HG02938 (cell line): ENCODE data around the gene CNRIP1.
A peak's percentile ranks its signal among the peaks of the same experiment; 100 is the strongest.
"Not testable (repeated sequence)": the region's sequence is repeated elsewhere in the genome, so short reads cannot be mapped to it uniquely, and the experiment has no call there.

Source experiments
- ATAC-seq: cut with Tn5 transposase; IDR thresholded peaks from one replicate; pipeline ENCODE4 v1.9.1; 2021; ENCODE audit warnings: mild to moderate bottlenecking, moderate library complexity; ENCODE audit not compliant: unreplicated experiment

CNRIP1 gene

DNA sequence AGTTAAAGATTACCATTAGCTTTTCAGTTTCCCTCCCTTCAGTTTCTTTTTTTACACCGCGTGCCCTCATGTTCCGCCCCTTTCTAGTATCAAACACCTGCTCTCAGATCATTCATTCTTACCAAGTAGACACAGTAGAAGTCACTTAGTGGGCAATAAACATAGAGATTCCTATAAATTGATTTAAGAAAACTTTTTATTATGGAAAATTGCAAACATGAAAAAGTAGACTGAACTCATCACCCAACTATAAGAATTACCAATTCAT, 21.2 kb upstream of the CNRIP1 start:
- no peak for ATAC-seq

DNA sequence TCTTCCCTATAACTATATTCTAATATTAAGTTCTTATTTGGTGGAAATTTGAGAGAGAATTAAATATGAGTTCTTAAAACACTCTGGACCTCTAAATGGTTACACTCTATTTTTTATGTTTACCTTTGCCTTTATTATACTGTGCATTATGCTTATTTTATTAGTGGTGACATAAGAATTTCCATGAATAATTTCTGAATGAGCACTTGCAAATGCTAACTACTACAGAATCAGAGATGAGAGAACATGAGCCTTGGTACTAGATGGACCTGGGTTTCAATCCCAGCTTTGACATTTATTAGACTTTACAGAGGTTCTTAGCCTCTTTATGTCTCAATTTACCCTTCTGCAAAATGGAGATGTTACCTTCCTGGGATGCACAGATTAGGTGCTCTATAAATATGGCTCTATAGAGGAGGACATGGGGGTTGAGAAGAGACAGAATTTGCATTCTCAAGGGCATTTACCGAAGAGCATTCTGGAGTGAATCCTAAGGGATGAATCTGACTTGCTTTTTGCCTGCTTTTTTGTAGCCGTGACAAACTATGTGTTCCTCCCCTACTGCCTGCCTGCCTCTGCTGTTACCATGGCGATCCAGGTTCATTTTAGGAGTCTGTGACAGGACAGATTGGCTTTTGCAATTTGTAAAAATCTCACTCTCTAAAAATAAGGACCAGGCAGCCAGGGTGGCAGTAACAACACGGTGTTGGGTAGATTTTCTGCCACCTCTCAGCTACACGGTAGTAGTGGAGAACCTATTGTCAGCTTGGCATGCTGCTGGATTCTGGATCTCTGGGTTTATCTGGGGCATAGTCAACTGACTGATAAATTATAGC, 20.7 kb upstream of the CNRIP1 start:
- no peak for ATAC-seq

DNA sequence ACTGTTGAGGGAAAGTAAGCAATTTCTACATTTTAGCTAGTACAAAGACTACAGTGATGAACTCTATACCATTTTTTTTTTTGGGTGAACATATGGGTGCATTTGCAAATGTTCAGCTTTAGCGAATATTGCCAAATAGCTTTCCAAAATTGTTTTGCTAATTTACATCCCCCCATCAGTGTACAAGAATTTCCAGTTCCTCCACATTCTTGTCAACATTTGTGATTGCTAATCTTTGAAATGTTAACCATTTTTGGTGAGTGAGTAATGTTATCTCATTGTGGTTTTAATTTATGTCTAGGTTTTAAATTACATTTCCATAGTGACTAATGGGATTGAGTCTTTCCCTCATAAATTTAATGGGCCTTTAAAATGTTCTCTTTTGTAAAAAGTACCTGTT, 16.4 kb upstream of the CNRIP1 start:
- ATAC-seq = no peak

DNA sequence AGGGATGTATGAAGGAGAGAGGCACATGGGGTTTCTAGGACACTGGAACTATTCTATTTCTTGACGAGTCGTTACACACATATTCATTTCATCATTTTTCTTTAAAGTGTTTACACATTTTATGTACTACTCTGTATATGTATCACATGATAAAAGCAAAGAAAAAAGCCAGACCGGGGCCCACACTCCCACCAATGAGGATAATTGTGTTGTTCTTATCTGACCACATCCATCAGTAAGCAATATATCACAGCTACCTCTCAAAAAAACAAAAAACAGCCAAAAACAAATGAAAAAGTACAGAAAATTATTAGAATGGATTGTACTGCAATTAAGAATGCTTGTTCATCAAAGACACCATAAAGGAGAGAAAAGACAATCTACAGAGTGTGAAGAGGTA, 14.2 kb upstream of the CNRIP1 start:
- ATAC-seq = no peak

DNA sequence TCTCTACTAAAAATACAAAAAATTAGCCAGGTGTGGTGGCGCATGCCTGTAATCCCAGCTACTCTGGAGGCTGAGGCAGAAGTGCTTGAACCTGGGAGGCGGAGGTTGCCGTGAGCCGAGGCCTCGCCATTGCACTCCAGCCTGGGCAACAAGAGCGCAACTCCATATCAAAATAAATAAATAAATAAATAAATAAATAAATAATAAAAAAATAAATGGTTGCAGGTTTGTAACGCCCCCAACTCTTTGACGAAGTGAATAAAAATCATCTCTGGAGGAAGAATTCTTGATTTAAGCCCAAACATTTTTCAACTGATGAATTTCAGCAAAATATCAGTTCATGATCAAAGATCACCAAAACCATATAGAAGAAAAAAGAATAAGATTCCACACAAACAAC, 13.3 kb upstream of the CNRIP1 start:
- ATAC-seq = no peak

DNA sequence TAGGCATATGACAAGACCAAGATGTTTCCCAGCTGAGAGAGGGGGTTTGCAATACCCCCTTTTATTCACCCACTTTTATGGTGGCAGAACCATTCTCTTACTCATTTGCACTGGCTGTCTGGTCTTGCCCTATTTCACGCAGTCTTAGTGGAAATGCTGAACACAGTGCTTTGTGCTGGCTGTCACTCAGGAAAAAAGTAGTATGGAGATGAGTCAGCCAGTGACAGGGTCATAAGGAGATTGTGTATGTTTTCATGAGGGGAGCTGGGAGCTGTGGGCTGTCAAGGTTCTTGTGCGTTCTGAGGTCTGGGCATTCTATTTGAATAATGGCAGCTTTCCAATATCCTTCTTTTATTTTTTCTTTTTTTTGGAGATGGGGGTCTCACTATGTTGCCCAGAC, 10.9 kb upstream of the CNRIP1 start:
- ATAC-seq = no peak

DNA sequence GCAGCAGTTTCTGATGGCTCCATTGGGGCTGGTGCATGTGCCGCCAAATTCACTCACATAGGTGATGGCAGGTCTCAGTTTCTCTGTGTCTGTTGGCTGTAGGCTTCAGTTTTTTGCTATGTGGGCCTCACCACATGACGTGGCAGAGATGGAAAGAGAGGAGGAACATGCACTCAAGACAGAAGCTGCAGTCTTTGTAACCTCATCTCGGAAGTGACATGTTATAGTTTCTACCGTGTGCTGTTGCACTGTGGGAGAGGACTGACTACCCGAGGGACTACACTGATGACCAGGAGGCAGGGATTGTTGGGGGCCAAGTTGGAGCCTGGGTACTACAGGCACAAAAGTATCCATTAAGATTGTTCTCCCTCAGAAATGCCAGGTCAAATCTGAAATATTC, 9.2 kb upstream of the CNRIP1 start:
- no peak for ATAC-seq

DNA sequence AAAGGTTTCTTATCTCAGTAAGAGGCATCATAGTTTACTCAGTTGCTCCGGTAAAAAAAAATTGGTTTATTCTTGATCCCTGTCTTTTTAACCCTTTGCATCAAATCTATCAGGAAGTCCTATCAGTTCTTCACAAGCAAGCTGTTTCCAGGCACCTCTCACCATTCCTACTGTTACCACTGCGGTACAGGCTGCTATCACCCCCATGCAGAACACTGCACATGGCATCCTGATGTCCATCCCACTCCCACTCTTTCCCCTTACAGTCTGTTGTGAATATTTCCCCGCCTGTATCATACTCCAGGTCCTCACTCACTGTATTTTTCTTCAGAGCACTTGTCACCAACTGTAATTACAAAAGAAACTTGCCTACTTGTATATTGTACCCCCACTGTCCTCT, 5.3 kb upstream of the CNRIP1 start:
- no peak for ATAC-seq

DNA sequence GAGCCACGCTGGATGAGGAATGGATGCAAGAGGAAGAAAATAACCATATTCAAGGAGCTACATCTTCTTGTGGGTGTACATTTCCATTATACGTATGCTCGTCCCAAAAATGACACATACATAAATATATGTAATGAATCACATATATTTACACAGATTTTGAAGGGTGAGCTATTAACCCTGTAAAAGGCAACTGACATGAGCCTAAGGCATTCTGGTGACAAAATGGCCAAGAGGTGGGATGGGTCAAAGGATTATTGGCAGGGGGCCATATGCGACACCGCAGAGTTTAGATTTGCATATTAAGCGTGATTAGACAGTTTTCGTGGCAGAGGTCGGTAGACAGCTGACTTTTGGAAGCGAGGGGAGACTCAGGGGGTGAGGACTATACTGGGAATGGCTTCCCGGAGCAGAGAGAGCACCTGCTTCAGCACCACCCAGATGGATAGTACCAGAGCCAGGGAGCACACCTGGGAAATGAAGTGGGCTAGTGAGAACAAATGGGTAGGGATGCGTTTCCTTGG, 431 bp upstream of the CNRIP1 start:
- no peak for ATAC-seq

DNA sequence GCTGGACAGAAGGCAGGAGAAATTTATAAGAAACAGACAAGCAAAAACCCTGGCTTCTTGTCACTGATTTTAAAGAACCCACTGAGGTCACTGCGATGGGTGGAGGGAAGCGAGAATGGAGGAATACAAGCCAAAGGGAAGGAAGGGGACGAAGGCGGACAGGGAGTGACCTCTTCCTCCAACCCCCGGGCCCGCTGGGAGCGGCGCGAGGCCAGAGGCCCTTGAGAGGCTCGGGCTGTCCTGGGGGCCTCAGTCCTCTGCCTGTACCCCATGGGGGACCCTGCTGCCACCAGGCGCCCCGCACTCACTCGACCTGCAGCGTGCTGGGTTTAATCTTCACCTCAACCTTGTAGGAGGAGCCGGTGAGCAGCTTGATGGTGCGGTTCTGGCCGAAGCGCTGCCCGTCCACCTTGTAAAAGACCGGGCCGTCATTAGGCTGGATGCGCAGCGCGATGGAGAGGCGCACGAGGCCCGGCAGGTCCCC, 793 bp downstream of the CNRIP1 start:
- no peak for ATAC-seq

DNA sequence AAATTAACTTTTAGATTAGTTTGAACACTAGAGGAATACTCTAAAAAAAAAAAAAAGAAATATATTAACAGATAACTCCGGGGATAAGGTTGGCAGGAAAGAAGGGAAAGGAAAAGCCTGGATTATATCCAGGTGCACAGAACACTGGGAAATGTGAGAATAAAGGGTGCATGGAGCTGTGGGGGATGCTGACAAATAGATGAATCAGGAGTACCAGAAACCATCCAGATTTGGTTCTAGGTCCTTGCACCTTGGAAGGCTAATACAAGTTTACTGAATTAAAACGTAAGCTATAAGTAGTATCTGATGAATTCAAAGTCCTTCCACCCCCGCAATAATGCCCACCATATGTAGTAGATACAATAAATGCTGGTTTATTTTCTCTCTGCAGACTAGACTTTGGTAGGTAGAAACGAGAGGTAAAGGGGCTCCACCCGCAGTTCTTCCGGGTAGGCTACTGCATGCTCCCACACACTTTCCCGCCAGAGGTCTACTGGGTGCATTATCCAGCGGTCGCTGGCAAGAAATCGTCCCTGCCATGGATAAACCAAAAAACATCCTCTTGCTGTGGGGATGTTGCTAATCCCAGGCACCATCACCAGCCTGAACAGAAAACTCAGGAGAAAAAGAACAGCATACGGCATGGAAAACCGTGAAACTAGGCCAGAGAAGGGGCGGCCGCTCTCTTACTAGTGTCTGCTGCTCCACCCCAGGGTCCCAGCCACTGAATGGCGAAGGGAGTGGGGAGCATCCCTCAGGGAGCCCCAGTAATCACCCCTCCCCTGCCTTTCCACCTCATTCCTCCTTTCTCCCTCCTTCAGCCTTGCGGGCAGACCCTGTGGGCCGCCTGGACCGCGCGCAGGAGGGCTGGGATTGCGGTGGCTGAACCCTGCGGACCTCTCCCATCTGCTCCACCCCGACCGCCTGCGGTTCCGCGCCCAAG, 1.5 kb downstream of the CNRIP1 start:
- ATAC-seq = no peak

DNA sequence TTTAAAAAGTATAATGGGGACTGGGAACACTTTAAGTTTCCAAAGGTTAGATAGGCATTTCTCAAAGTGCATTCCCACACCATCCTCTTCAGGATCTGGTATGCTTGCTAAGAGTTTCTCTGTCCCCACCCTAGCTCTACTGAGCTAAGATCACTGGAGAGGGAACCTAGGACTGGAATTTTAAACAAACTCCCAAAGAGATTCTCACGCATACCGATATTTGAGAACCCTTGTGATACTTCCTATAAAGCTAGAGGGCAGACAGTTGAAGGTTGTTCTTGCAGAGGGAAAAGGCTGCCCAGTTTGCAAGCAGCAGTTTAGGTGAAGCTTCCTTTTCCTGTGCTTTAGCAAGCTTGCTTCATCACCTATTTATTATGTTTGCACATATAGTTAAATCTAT, 3.6 kb downstream of the CNRIP1 start:
- no peak for ATAC-seq

DNA sequence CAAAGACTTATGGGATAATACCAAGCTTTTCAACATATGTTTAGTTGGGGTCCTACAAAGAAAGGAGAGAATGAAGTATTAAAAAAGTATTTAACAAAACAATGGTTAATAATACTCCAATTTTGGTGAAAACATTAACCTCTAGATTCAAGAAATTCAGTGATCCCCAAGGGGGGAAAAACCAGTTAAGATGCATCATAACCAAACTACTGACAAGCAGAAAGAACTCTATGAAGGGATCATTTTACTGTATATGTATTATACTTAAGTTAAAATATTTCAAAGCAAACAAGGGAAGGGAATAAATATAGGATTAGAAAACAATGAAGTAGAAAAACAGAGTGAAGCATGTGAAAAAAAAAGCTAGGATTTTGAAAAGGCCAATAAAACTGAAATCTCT, 8.7 kb downstream of the CNRIP1 start:
- no peak for ATAC-seq

DNA sequence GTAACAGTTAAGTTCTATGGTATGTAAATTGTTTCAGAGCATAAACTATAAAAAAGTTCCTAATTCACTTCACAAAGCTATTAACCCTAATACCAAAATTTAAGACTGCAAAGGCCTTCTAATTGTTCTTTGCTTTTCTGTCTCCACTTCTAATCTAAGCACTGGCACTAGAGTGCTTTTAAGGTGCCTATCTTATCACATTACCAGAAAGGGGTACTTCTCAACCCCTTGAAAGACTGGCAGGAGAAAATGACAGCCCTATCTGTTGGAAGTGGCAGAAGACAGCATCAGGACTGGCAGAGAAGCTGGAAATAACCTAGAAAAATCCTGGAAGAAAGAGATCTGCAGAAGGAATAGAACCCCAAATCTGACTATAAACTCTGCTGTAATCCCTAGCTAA, 10.3 kb downstream of the CNRIP1 start:
- no peak for ATAC-seq

DNA sequence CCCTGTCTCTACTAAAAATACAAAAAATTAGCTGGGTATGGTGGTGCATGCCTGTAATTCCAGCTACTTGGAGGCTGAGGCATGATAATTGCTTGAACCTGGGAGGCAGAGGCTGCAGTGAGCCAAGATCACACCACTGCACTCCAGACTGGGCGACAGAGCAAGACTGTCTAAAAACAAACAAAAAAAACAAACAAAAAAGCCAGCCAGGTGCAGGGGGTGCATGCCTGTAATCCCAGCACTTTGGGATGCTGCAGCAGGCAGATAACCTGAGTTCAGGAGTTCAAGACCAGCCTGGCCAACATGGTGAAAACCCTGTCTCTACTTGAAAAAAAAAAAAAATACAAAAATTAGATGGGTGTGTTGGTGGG, 15.9 kb downstream of the CNRIP1 start:
- ATAC-seq = not testable (repeated sequence)

DNA sequence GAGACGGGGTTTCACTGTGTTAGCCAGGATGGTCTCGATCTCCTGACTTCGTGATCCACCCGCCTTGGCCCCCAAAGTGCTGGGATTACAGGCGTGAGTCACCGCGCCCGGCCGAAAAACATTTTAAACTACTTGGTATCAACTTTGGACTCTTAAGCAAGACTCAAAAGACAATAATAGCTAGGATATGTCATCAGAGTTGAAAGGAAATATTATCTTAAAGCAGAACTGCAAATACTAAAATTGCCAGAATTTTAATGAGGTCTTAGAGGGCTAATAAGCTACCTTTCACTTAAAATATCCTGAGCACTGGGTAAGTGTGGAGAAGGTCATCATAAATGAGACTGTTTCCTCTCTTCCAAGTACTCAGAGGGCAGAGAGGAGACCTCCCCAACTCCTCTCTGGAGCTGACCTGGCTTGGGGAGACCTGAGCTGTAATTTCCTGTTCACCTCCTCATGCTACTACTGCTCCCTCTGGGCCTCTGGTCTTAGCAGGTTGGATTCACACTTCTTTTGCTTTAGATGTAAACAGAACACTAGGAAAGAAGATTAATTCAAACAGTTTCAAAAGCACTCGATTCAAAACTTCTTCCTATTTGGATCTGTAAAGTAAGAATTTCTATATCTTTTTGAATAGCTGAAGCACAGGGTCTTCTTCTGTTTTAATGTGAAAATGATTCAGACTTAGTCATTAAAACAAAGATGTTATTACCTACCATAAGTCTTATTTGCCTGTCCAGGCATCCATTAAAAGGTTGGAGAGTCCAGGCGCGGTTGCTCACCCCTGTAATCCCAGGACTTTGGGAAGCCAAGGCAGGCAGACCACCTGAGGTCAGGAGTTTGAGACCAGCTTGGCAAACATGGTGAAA, 16.5 kb downstream of the CNRIP1 start:
- ATAC-seq = no peak

DNA sequence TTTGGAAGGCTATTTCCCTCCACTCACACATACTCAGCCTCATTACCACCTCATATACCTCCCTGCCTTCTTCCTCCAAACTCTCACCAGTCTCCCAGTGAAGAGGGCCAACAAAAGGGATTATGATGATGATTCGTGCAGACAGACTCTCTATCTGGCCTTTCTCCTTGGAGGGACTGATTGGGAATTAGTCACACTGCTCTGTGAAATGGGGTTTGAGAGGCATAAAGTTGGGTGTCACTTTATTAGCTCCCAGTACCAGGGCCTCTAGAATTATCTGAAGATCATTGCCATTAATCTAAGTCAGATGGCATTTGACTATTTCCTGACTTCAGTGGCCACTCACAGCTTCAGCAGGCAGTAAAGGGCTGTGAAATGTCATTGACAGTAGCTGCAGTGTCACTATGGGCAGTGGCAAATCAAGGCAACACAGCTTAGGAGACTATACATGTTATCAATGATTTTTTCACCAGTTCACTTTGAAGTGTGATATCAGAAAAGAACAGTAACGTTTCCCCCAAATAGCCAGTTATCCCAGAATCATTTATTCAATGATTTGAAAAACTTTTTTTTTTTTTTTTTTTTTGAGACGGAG, 17.4 kb downstream of the CNRIP1 start:
- ATAC-seq = no peak

DNA sequence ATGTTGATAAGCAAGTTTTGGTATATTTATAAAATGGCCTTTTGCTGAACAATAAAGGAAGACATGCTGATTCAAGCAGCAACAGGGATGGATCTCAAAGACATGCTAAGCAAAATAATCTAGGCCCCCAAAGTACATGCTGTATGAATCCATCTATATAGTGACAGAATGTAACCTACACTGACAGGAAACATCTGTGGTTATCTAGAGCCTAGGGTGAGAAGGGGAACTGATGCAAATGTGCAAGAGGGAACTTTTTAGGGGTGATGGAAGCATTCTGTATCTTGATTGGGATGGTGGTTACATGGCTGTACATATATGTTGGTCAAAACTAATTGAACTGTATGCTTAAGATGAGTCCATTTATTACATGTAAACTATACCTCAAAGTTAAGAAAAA, 24.2 kb downstream of the CNRIP1 start:
- peak; percentile 47 for ATAC-seq

DNA sequence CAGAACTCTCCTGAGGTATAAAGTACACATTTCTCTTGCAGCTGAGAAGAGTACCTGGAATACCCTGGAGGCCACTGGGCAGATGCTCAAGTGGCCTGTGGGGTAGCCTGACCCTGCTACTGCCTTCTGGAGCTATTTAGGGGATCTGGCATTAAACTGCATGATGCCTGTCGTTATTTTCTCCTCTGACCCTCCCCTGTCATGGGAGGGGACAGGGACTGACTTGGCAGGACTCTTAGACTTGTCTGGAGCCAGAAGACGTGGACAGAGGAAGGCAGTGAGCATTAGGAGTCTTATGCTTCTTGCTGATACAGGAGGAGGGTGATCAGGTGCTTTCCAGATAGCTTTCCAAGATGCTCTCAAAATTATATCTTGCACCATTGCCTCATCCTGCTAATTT, 24.8 kb downstream of the CNRIP1 start:
- no peak for ATAC-seq

DNA sequence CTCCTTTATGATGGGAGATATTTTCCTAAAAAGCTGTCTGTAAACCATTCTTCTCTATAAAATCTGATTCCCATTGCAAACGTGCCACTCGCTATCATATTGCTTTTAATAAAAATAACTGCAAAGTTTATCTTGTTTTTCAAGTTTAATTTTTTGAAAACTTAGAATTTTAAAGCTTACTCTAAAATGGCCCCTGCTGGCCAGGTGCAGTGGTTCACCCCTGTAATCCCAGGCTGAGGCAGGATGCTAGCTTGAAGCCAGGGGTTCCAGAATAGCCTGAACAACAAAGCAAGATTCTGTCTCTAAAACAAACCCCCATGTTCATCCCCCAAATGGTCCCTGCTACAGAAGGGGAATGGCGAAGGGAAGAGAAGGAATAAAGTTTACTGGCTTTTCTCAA, 25.6 kb downstream of the CNRIP1 start:
- ATAC-seq = no peak

DNA sequence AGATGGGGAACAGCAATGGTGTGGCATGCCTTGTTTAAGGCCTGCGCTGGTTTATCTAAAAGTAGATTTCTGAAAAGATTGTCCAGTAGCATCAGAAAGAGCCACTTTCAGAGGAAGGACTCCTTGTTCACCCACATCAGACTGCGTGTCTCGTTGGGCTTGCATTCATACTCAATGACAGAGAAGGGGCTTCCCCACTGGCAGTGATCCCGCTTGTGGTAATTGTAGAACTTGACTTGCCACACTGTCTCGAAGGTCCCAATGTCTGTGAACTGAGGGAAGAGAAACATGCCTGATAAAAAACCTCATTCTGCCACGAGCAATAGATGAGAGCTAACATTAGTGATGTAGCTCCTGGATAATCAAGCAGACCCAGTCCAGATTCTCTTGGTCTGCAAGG, 26.0 kb downstream of the CNRIP1 start:
- no peak for ATAC-seq
